ENCODE measurements around the gene CSHL1. TPM values are rescaled to one million over a fixed set of nuclear protein-coding genes. Genes with fewer than 3 reads are reported as not detected.

CSHL1 gene
- total RNA-seq, 4 donors from 2014 or later: not detected

- no peak for DNase-seq
- H3K27ac ChIP-seq: no peak overlapping the region
- no peaks in the 10 kb centered on the region for H3K27me3 ChIP-seq
- H3K36me3 ChIP-seq: no peaks in the 10 kb centered on the region
- TF ChIP-seq CTCF (IDR thresholded peaks at IDR 0.05) (no peak), POLR2A (IDR thresholded peaks at IDR 0.05) (no peak)
- H3K4me3 ChIP-seq: no peak overlapping the region
- H3K4me1 ChIP-seq: peaks cover 0 to 23% (median 3%) of the 10 kb centered on the region in 4 donors
- no peaks in the 10 kb centered on the region for H3K9me3 ChIP-seq
These were observed 31.4 kb upstream of the CSHL1 start for GRCh38 chr17:63942309-63942985.

DNA sequence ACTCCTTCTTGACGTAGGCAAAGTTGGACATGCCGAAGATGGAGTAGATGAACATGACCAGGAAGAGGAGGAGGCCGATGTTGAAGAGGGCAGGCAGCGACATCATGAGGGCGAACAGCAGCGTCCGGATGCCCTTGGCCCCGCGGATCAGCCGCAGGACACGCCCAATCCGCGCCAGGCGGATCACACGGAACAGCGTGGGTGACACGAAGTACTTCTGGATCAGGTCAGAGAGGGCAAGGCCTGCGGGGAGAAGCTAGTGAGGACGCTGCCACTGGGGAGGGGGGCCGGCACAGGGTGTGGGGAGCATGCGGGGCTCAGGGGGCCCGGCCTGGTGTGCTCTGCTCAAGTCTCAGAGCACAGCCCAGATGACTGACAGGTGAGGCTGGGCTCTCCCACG lies 30.7 kb upstream of the CSHL1 start:
- TF ChIP-seq CTCF (IDR thresholded peaks at IDR 0.05) (no peak), POLR2A (IDR thresholded peaks at IDR 0.05) (no peak)
- Histone ChIP-seq H3K36me3 (no peaks in the 10 kb centered on the region), H3K27ac (no peak overlapping the region), H3K9me3 (no peaks in the 10 kb centered on the region), H3K4me3 (no peak overlapping the region), H3K4me1 (peaks cover 0 to 16% (median 3%) of the 10 kb centered on the region in 4 donors), H3K27me3 (no peaks in the 10 kb centered on the region)
- DNase-seq: no peak

DNA sequence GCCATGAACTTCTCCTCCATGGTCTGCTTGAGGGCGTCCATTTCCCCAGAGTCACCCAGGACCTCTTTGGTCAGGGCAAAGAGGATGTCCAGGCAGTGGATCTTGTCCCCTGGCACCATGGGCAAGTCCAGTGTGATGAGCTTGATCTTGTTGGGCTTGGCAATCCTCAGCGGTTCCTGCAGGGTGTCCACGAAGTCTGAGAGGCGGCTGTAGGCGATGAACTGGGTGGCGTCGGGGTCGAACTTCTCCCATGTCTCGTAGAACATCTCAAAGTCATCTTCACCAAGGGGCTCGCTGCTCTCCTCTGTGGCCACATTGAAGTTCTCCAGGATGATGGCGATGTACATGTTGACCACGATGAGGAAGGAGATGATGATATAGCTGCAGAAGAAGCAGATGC lies 30.1 kb upstream of the CSHL1 start:
- Histone ChIP-seq H3K27ac (no peak overlapping the region), H3K4me3 (no peak overlapping the region), H3K4me1 (peaks cover 0 to 13% (median 2%) of the 10 kb centered on the region in 4 donors), H3K9me3 (no peaks in the 10 kb centered on the region), H3K27me3 (no peaks in the 10 kb centered on the region), H3K36me3 (no peaks in the 10 kb centered on the region)
- no peak for TF ChIP-seq CTCF (IDR thresholded peaks at IDR 0.05)
- TF ChIP-seq POLR2A (IDR thresholded peaks at IDR 0.05): no peak
- no peak for DNase-seq

- no peak overlapping the region for H3K27ac ChIP-seq
- H3K9me3 ChIP-seq: no peaks in the 10 kb centered on the region
- H3K27me3 ChIP-seq: no peaks in the 10 kb centered on the region
- peaks cover 0 to 9% (median 0%) of the 10 kb centered on the region in 4 donors for H3K4me1 ChIP-seq
- no peaks in the 10 kb centered on the region for H3K36me3 ChIP-seq
- DNase-seq: no peak
- no peak for TF ChIP-seq CTCF (IDR thresholded peaks at IDR 0.05)
- TF ChIP-seq POLR2A (IDR thresholded peaks at IDR 0.05): no peak
- no peak overlapping the region for H3K4me3 ChIP-seq
These were observed 29.5 kb upstream of the CSHL1 start for GRCh38 chr17:63940584-63940983.

GRCh38 chr17:63939884-63940283 lies 28.8 kb upstream of the CSHL1 start:
- Histone ChIP-seq H3K27ac (no peak overlapping the region), H3K27me3 (no peaks in the 10 kb centered on the region), H3K4me3 (no peak overlapping the region), H3K4me1 (peaks cover 0 to 2% (median 0%) of the 10 kb centered on the region in 4 donors), H3K36me3 (no peaks in the 10 kb centered on the region), H3K9me3 (no peaks in the 10 kb centered on the region)
- TF ChIP-seq CTCF (IDR thresholded peaks at IDR 0.05) (no peak), POLR2A (IDR thresholded peaks at IDR 0.05) (no peak)
- no peak for DNase-seq
